OCI-LY1 (cell line): ENCODE results near the gene ZNF892.
"Not testable (repeated sequence)": the region's sequence is repeated elsewhere in the genome, so short reads cannot be mapped to it uniquely, and the experiment has no call there.

Experiments
- H2AFZ ChIP-seq: fragments of 200-600 bp; sonication (generic), shearing (Covaris generic); 2 replicates; pipeline ENCODE4 v1.6.0; 2014; ENCODE audit warnings: antibody characterized with exemption, mild to moderate bottlenecking, low read length
- H3F3A ChIP-seq: fragments of 200-600 bp; sonication (generic), shearing (Covaris generic); 2 replicates; pipeline ENCODE4 v1.6.0; 2014; ENCODE audit warnings: mild to moderate bottlenecking, antibody characterized with exemption, low read length, moderate library complexity; ENCODE audit not compliant: insufficient read depth
- H3K27ac ChIP-seq: fragments of 200-600 bp; sonication (generic); 2 replicates; pipeline ENCODE4 v1.5.1; 2014; ENCODE audit warnings: low read length, mixed run types, mild to moderate bottlenecking, low read depth; ENCODE audit not compliant: poor library complexity, severe bottlenecking
- H3K27me3 ChIP-seq: fragments of 200-600 bp; sonication (generic); 2 replicates; pipeline ENCODE4 v1.6.0; 2014; ENCODE audit warnings: antibody characterized with exemption, mild to moderate bottlenecking, low read length, moderate library complexity; ENCODE audit not compliant: insufficient read depth
- H3K36me3 ChIP-seq: fragments of 200-600 bp; sonication (generic); 2 replicates; pipeline ENCODE4 v1.6.1; 2014; ENCODE audit warnings: mild to moderate bottlenecking, antibody characterized with exemption, low read length, moderate library complexity, mixed read lengths; ENCODE audit not compliant: insufficient read depth
- H3K4me1 ChIP-seq: fragments of 200-600 bp; sonication (generic); 2 replicates; pipeline ENCODE4 v1.5.1; 2014; ENCODE audit warnings: mild to moderate bottlenecking, low read length, moderate library complexity; ENCODE audit not compliant: insufficient read depth, severe bottlenecking
- H3K4me2 ChIP-seq: fragments of 200-600 bp; sonication (generic), shearing (Covaris generic); 2 replicates; pipeline ENCODE4 v1.6.1; 2014; ENCODE audit warnings: low read length
- H3K4me3 ChIP-seq: fragments of 200-600 bp; sonication (generic); 2 replicates; pipeline ENCODE4 v1.5.1; 2014; ENCODE audit warnings: low read length, low read depth, mild to moderate bottlenecking, mixed read lengths; ENCODE audit not compliant: poor library complexity, severe bottlenecking
- H3K79me2 ChIP-seq: fragments of 200-600 bp; shearing (Covaris generic); 2 replicates; pipeline ENCODE4 v1.6.1; 2016; ENCODE audit warnings: mixed run types, low read length, mixed read lengths; ENCODE audit not compliant: insufficient read depth
- H3K9ac ChIP-seq: fragments of 200-600 bp; sonication (generic), shearing (Covaris generic); 2 replicates; pipeline ENCODE4 v1.6.1; 2014; ENCODE audit warnings: mild to moderate bottlenecking, low read length, mixed read lengths
- H3K9me2 ChIP-seq: fragments of 200-600 bp; sonication (generic), shearing (Covaris generic); 2 replicates; pipeline ENCODE4 v1.6.1; 2014; ENCODE audit warnings: low read depth, mild to moderate bottlenecking, low read length, mixed read lengths
- H3K9me3 ChIP-seq: fragments of 200-600 bp; shearing (Covaris generic); 2 replicates; pipeline ENCODE4 v1.6.1; 2014; ENCODE audit warnings: low read length, mixed read lengths
- H4K20me1 ChIP-seq: fragments of 200-600 bp; sonication (generic), shearing (Covaris generic); 2 replicates; pipeline ENCODE4 v1.6.0; 2016; ENCODE audit warnings: mild to moderate bottlenecking, low read length; ENCODE audit not compliant: insufficient read depth
- EZH2 ChIP-seq: fragments of 200-600 bp; sonication (generic), shearing (Covaris generic); IDR thresholded peaks from 2 replicates; pipeline ENCODE4 v1.8.0; 2017; ENCODE audit warnings: borderline replicate concordance, mixed run types, mild to moderate bottlenecking, antibody characterized with exemption, low read length, moderate library complexity, mixed read lengths
- TF ChIP-seq, protein P1 (sequence below): fragments of 200-600 bp; sonication (generic), shearing (Covaris generic); IDR thresholded peaks from 2 replicates; pipeline ENCODE4 v1.5.1; 2017; ENCODE audit warnings: mild to moderate bottlenecking, antibody characterized with exemption, low read length, moderate library complexity, mixed read lengths

The ZNF892 gene

DNA sequence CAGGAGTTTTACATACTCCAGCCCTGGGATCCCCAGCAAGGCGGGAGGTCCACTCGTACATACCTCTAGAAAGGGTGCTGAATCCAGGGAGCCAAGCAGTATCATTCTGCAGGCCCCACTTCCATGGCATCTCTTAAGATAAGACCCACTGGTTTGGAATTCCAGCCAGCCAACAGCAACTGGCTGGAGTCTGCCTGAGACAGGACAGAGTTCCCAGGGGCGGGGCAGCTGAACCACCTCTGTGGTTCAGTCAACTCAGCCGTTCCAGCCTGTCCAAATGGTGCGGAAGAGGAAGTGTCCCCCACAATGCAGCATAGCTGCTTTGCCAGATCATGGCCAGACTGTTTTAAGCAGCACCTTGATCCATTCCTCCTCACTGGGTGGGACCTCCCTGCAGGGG is 33.2 kb downstream of the ZNF892 start:
- Histone ChIP-seq H3K27ac (no peak overlapping the region), H3K27me3 (no peaks in the 10 kb centered on the region), H3K9me2 (no peaks in the 10 kb centered on the region), H3K36me3 (no peaks in the 10 kb centered on the region), H3K4me2 (no peak overlapping the region), H3K9me3 (no peaks in the 10 kb centered on the region), H3K9ac (no peak overlapping the region), H3F3A (no peaks in the 10 kb centered on the region), H4K20me1 (no peaks in the 10 kb centered on the region), H2AFZ (no peak overlapping the region), H3K4me1 (no peaks in the 10 kb centered on the region), H3K79me2 (no peaks in the 10 kb centered on the region), H3K4me3 (no peak overlapping the region)
- no peak for TF ChIP-seq EZH2
- TF ChIP-seq, protein P1, sequence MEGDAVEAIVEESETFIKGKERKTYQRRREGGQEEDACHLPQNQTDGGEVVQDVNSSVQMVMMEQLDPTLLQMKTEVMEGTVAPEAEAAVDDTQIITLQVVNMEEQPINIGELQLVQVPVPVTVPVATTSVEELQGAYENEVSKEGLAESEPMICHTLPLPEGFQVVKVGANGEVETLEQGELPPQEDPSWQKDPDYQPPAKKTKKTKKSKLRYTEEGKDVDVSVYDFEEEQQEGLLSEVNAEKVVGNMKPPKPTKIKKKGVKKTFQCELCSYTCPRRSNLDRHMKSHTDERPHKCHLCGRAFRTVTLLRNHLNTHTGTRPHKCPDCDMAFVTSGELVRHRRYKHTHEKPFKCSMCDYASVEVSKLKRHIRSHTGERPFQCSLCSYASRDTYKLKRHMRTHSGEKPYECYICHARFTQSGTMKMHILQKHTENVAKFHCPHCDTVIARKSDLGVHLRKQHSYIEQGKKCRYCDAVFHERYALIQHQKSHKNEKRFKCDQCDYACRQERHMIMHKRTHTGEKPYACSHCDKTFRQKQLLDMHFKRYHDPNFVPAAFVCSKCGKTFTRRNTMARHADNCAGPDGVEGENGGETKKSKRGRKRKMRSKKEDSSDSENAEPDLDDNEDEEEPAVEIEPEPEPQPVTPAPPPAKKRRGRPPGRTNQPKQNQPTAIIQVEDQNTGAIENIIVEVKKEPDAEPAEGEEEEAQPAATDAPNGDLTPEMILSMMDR: no peak

DNA sequence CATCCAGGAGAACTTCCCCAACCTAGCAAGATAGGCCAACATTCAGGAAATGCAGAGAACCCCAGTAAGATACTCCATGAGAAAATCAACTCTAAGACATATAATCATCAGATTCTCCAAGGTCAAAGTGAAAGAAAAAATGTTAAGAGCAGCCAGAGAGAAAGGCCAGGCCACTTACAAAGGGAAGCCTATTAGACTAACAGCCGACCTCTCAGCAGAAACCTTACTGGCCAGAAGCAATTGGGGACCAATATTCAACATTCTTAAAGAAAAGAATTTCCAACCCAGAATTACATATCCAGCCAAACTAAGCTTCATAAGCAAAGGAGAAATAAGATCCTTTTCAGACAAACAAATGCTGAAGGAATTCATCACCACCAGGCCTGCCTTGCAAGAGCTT is 34.8 kb downstream of the ZNF892 start:
- not testable (repeated sequence) for H3K27ac ChIP-seq, H4K20me1 ChIP-seq, H3K9ac ChIP-seq, H3K4me1 ChIP-seq, H3K36me3 ChIP-seq, H3K9me2 ChIP-seq, H2AFZ ChIP-seq, H3K27me3 ChIP-seq, H3K79me2 ChIP-seq, H3K9me3 ChIP-seq, H3K4me2 ChIP-seq, H3F3A ChIP-seq, H3K4me3 ChIP-seq
